ENCODE measurements around the gene ABCA4. TPM values are rescaled to one million over a fixed set of nuclear protein-coding genes. Genes with fewer than 3 reads are reported as not detected.

Gene ABCA4
- total and polyA plus RNA-seq, 11 donors: 0.04 to 0.37 (median 0.16) TPM; not detected in 2

DNA sequence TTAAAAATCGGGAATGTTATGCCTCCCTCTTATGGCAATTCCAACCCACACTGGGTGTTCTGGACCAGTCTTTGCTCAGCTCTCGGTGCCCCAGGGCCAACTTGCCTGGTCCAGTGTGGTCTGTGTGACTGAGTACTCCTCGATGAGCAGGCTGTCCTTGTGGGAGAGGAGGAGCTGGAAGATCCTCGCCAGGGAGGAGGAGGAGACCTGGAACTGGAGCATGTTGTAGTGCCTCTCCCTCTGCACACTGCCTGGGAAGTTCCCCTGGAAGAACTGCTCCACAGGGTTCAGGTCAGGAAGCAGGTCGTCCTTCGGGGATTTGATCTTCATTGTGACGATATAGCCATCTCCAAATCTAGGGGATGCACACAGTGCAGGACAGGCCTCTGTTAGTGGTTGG, 123.2 kb downstream of the ABCA4 start:
- H3K4me3 ChIP-seq: no peak overlapping the region
- H3K9me3 ChIP-seq: no peaks in the 10 kb centered on the region
- intact Hi-C loops (cut with DNase I): no loop called here
- WGBS, 4 donors: 71 to 86% (median 76%) methylated on average over 7 of the region's 7 CpGs
- no peak for TF ChIP-seq POLR2A (IDR thresholded peaks at IDR 0.05)
- TF ChIP-seq, protein P1, sequence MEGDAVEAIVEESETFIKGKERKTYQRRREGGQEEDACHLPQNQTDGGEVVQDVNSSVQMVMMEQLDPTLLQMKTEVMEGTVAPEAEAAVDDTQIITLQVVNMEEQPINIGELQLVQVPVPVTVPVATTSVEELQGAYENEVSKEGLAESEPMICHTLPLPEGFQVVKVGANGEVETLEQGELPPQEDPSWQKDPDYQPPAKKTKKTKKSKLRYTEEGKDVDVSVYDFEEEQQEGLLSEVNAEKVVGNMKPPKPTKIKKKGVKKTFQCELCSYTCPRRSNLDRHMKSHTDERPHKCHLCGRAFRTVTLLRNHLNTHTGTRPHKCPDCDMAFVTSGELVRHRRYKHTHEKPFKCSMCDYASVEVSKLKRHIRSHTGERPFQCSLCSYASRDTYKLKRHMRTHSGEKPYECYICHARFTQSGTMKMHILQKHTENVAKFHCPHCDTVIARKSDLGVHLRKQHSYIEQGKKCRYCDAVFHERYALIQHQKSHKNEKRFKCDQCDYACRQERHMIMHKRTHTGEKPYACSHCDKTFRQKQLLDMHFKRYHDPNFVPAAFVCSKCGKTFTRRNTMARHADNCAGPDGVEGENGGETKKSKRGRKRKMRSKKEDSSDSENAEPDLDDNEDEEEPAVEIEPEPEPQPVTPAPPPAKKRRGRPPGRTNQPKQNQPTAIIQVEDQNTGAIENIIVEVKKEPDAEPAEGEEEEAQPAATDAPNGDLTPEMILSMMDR (IDR thresholded peaks at IDR 0.05): no peak
- no peak overlapping the region for H3K27ac ChIP-seq
- DNase-seq (no peak), ATAC-seq (no peak)
- no peaks in the 10 kb centered on the region for H3K4me1 ChIP-seq
- H3K36me3 ChIP-seq: no peaks in the 10 kb centered on the region
- H3K27me3 ChIP-seq: peaks cover 0 to 11% (median 0%) of the 10 kb centered on the region in 9 donors

DNA sequence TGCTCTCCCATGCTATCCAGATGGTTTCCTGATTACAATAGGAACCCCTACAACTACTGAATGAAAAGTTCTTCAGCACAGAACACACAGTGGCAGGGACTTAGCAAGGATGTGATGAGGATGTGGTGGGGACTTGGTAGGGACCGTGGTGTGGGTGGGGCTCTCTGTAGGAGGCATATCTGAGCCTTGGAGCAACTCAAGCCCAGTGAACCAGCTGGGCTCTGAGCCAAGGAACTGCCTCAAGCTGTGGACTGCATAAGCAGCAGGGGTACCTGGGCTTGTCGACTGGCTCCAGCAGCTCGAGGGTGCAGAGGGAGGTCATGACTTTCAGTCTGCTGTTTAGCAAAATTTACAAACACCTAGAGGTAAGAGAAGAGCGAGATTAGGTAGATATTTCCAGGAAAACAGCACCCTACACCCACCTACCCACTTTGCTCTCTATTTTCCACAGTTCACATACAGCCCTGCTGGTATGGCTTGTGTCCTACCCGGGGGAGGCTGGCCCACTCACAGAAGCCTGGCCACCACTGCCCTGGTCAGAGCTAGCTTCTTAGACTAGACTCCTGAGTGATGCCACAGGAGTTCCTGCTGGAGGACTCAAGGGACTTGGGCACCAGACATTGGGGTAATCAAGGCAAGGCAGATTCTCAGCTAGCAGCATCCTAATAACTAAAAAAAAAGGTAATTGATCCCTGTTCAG, 125.0 kb downstream of the ABCA4 start:
- TF ChIP-seq POLR2A (IDR thresholded peaks at IDR 0.05): no peak
- TF ChIP-seq, protein P1 (IDR thresholded peaks at IDR 0.05): no peak
- Histone ChIP-seq H3K4me3 (no peak overlapping the region), H3K27me3 (peaks cover 0 to 13% (median 0%) of the 10 kb centered on the region in 9 donors), H3K9me3 (no peaks in the 10 kb centered on the region), H3K36me3 (no peaks in the 10 kb centered on the region), H3K27ac (no peak overlapping the region), H3K4me1 (no peaks in the 10 kb centered on the region)
- ATAC-seq: no peak
- no peak for DNase-seq
- WGBS, 4 donors: 40 to 52% (median 50%) methylated on average over 5 of the region's 5 CpGs
- intact Hi-C loops (cut with DNase I): no loop called here

DNA sequence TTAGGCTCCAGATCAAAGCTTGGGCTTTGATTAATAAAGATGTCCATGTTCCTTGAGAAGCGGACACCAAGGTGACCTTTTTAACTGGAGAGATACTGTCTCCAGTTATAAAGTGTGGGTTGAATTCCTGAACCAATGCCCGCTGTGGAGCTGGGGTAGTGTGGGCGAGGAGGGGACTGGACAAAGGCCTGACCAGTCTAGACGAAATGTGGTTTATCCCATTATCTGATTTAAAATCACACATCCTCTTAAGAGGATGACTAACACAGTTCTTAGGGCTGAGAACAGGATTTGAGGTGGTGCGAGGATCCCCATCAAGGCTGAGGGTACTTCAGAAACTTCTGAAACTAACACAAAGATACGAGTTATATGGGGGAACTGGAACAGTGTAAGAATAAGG, 127.2 kb downstream of the ABCA4 start:
- intact Hi-C loops (cut with DNase I): no loop called here
- DNase-seq (no peak), ATAC-seq (no peak)
- H3K4me1 ChIP-seq: peaks cover 0 to 14% (median 0%) of the 10 kb centered on the region in 12 donors
- WGBS, 4 donors: 86 to 87% (median 87%) methylated on average over 6 of the region's 6 CpGs
- H3K4me3 ChIP-seq: no peak overlapping the region
- H3K36me3 ChIP-seq: no peaks in the 10 kb centered on the region
- TF ChIP-seq, protein P1 (IDR thresholded peaks at IDR 0.05): no peak
- no peak for TF ChIP-seq POLR2A (IDR thresholded peaks at IDR 0.05)
- H3K27ac ChIP-seq: no peak overlapping the region
- H3K27me3 ChIP-seq: peaks cover 0 to 13% (median 0%) of the 10 kb centered on the region in 9 donors
- H3K9me3 ChIP-seq: no peaks in the 10 kb centered on the region

DNA sequence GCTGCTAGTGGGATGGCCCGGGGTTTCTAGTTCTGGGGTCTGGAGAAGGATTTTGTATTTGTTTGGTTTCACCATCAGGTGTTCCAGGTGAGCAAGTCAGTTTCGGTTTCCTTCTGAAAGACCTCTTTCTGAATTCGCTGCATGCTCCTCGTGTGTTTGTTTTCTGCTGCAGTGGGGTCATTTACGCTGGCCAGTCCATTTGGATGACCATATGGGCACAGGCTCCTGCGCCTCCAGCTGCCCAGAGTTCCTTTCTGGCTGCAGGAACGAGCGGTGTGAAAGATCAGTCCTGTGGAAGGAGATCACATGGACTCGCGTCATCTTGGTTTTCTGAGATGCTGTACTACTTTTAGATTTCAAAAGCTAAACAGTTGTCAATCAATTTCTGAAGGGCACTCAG, 128.0 kb downstream of the ABCA4 start:
- DNase-seq: no peak

More for the DNA sequence above, 128.0 kb downstream of the ABCA4 start:
- no peak overlapping the region for H3K27ac ChIP-seq
- no peak for ATAC-seq
- no peak for TF ChIP-seq POLR2A (IDR thresholded peaks at IDR 0.05)
- TF ChIP-seq, protein P1 (IDR thresholded peaks at IDR 0.05): no peak
- H3K36me3 ChIP-seq: no peaks in the 10 kb centered on the region
- no peak overlapping the region for H3K4me3 ChIP-seq
- 89 to 92% (median 91%) methylated on average over 10 of the region's 10 CpGs for WGBS, 4 donors
- peaks cover 0 to 15% (median 0%) of the 10 kb centered on the region in 12 donors for H3K4me1 ChIP-seq
- intact Hi-C loops (cut with DNase I): no loop called here
- H3K9me3 ChIP-seq: no peaks in the 10 kb centered on the region
- peaks cover 0 to 13% (median 0%) of the 10 kb centered on the region in 9 donors for H3K27me3 ChIP-seq
